ENCODE data around the gene HSPB8.

Gene HSPB8, protein sequence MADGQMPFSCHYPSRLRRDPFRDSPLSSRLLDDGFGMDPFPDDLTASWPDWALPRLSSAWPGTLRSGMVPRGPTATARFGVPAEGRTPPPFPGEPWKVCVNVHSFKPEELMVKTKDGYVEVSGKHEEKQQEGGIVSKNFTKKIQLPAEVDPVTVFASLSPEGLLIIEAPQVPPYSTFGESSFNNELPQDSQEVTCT

DNA sequence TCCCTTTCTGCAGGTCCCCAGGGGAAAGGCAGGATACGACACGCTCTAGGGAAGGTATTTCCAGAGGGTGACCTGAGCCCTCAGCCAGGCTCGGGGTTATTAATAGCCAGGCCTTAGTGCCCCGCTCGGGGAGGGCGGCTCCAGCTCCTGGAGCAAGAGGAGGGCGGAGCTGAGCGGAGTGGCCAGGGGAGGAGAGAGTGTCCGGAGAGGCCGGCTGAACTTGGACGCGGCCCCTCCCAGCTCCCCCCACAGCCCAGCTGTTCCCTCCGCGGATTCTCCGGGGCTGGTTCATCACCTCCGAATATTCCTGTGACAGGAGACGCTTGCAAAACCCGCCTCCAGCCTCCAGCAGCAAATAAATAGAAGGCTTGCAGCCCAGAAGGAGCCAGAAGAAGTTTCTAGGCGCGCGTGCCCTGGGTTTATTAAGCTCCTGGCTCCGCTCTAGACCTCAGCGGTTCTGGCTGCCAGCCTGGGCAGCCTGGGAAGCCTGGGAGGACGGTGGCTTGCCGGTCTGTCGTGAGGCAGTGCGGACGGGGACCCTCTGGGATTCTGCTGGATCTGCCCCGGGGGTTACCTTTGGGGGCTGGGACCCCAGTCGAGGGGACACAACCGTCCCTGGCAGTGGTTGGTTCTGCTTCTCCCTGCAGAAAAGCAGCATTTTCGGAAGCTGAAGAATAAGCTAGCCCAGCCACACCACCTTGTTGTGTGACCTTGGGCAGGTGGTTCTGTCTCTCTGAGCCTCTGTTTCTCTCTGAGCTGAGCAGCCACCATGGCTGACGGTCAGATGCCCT lies at the start of gene HSPB8:
Gene HSPB8, plus strand, starts transcription at position 388 of the 791 bp plus-strand sequence. Its CDS starts 382 bp downstream, at position 770.
- FAIRE-seq: no peak
- no peak for DNase-seq (ENCODE audit: insufficient read length, low spot score)

DNA sequence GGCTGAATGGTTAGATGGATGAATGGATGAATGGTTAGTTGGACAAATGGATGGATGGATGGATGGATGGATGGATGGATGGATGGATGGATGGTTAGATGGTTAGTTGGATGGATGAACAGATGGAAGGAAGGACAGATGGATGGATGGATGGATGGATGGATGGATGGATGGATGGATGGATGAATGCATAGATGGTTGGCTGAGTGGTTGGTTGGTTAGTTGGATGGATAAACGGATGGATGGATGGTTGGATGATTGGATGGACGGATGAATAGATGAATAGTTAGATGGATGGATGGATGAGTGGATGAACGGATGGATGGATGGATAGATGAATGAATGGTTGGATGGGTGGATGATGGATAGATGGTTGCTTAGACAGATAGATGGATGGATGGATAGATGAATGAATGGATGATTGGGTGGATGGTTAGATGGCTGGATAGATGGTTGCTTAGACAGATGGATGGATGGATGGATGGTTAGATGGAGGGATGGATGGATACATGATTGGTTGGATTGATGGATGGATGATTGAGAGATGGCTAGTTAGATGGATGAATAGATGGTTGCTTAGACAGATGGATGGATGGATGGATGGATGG lies 48.8 kb upstream of the HSPB8 start:
- FAIRE-seq (no peak), DNase-seq (ENCODE audit: insufficient read length, low spot score) (no peak)

DNA sequence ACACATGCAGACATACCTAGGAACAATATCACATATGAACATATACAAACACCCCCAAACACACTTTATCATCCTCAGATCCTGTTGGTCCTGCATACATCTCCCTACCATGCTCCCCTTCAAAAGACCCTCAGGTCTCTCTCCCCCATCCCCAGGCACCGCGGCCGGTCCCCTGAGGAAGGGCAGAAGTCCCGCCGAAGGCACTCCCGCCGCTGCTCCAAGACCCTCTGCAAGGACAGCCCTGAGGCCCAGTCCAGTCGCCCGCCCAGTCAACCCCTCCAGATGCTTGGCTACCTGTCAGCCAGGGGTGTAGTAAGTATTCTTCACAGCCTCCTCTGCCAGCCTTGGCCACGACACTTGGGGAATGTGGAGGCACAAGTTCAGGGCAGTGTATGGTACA lies 48.2 kb upstream of the HSPB8 start:
- FAIRE-seq: no peak
- DNase-seq (ENCODE audit: insufficient read length, low spot score): no peak

DNA sequence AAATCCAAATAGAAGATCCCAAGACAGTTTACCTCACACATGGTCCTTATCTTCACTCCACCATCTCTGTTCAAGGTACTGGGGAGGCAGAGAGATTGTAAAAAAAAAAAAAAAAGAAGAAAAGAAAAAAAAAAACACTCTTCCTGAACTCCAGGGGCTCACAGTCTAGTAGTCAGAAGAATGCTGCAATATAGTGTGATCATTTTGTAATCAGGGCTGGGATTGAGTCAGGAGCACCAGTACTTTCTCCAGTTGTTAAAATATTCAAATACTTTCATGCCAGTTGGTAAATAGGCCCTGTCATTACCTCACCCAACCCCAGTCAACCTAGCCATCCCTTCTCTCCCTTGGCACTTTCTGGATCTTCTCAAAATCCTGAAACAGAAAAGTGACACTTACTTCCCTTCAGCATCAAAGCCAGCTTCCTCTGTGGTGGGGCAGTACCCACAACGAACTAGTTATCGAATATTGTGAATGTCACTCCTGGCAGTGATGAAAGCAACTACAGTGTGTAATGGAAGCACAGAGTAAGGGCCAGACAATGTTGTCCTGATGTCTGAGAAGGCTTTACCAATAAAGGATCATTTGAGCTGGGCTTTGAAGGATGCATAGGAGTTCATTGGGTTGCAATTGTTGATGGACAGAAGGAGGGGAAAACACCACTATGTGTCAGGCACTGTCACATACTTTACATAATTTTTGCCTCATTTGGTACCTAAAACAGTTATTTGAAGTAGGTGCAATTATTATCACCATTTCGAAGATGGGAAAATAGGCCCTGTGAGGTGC lies 44.3 kb upstream of the HSPB8 start:
- FAIRE-seq (no peak), DNase-seq (ENCODE audit: insufficient read length, low spot score) (no peak)

DNA sequence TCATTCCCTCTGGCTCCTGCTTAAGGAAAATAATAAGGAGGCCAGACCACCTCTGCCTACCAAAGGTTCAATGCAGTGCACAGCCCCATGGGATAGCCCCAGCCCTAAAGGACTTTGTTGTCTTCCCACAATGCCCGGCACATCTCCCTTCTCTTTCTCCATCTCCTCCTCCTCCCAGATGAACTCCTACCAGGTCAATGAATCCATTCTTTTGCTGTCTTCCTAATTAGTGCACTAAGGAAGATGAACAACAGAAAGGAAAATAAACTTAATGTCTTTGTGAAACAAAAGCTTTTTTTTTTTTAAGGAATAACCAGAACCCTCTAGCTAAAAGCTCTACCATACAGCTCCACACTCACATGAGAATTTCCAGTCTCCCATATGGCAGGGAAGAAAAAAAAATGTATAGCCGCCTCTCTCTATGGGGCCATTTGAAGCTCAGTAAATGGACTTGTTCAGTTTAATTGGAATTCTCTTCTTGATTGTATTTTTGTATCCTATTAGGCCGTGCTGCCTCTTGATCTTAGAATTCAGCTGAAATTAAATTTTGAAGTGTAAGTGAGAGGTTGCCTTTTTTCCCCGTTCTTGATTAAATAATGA lies 41.8 kb upstream of the HSPB8 start:
- DNase-seq (ENCODE audit: insufficient read length, low spot score) (no peak), FAIRE-seq (no peak)

DNA sequence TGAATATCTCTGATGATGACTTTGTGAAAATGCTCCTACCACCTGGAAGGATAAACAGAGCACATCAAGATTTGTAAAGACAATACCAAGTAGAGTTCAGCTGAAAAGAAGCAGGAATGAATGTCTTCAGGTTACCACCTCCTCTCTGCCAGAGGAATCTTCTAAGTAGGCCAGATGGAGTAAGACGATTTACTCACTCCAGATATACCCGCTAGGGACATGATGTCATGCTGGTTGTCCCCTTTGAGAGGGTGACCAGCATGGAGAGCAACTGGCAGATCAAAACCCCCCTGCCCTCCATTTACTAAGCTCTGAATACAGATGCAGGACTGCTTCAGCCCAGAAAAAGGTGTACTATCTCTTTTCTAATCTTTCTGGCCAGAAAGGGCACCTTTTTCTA lies 39.3 kb upstream of the HSPB8 start:
- FAIRE-seq (no peak), DNase-seq (ENCODE audit: insufficient read length, low spot score) (no peak)

DNA sequence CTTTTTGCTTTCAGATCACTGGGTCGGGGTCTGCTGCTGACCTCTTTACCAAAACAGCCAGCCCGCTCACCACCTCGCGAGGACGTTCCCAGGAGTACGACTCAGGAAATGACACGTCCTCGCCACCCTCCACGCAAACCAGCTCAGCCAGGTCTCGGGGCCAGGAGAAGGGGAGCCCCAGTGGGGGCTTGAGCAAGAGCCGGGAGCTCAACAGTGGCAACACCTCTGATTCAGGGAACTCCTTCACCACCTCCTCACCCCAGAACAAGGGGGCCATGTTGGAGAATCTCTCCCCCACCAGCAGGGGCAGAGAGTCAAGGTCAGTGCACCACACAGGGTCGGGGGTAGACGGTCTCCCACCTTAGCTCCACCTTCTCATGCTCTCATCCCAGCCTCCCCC lies 33.4 kb upstream of the HSPB8 start:
- FAIRE-seq (no peak), DNase-seq (ENCODE audit: insufficient read length, low spot score) (no peak)

DNA sequence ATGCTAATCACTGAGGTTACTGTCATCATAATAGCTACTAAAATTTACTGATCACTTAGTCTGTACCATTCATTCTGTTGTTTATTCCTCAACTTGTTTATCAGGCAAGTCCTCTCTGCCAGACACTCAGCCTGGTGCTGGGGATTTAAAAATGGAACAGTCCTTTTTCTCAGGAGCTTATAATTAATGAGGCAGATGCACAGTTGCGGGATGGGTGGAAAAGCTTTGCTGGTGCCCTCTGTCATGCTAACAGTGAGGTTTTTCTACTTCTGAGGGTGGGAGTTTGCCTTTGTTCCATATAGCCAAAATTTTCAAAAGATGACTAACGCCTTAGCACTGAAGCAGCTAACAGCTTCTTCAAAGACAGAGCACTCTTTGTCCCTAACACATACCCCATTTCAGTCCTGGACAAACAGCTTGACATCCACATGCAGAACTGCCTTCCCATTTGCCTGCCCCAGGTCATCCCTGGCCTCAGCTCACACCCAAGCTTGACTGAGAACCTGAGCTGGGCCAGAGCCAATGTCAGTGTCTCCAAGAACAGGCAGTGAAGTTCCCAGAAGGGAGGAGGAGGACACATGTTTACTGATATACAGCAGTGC lies 30.8 kb upstream of the HSPB8 start:
- no peak for FAIRE-seq
- DNase-seq (ENCODE audit: insufficient read length, low spot score): no peak

DNA sequence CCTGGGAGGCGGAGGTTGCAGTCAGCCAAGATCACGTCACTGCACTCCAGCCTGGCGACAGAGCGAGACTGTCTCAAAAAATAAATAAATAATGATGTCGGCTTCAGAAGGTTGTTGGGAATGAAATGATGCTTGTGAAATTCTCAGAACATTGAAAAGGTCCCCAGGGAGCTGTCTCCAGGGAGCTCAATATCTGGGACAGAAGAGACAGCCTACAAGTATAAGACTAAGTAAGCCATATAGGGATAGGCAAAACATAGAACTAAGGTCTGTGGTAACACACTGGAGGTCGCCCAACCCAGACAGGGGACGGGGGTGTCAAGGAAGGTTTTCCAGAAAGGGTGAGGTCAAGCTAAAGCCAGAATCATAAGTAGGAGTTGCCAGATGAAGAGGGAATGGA lies 29.5 kb upstream of the HSPB8 start:
- DNase-seq (ENCODE audit: insufficient read length, low spot score) (no peak), FAIRE-seq (no peak)

DNA sequence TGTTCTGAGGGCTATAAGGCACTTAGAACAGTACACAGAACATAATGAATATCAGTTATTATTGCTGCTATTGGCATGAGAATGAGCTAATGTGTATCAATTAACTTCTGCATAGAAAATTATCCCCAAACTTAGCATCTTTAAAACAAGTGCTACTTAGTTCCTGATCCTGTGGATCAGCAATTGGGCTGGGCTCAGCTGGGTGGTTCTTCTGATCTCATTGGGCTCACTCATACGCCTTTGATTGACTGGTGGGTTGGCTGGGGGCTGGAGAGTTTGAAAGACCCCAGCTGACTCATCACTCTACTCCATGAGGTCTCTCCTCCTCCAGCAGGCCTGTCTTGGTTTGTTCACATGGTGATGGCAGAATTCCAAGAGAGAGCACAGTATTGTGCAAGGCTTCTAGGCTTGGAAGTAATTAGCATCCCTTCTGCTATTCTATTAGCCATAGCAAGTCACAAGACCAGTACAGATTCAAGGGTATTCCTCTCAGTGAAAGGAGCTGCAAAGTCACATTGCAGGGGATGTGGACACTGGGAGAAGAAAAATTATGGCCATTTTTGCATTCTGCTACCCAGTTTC lies 27.2 kb upstream of the HSPB8 start:
- FAIRE-seq: no peak
- DNase-seq (ENCODE audit: insufficient read length, low spot score): no peak

DNA sequence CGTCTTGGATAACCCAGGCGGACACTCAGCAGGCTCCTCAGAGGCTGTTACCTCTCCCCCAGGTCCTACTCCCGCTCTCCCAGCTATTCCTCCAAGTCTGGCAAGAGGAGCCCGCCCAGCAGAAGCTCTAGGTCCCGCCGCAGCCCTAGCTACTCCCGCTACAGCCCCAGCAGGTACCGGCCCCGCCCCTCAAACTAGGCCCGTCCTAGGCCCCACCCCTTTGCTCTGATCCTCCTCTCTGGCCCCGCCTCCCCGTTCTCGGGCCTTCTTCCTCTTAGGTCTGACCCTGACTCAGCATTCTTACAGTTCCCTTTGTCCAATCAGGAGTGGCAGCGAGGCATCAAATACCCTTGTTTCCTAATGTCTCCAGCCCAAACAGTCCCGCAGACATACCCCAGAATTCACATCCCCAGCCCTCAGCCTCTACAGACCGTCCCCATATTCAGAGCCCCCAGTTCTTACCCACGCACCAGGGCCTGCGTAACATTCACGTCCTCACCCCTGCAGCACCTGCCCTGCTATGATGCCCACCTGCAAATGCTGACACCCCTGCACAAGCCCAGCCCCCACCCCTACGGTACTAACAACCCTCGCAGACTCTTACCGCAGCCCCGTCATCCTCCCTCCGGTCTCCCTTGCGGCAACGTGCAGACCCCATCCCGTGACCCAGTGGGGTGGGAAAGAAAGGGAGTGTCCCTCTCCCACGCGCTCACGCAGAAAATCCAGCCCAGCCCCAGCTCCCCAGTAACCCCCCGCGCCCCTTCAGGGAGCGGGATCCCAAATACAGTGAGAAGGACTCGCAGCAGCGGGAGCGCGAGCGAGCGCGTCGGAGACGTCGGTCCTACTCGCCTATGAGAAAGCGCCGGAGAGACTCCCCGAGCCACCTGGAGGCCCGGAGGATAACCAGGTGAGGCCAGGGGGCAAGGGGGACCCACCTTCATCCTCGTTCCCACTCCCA lies 25.0 kb upstream of the HSPB8 start:
- DNase-seq (ENCODE audit: insufficient read length, low spot score) (no peak), FAIRE-seq (no peak)

DNA sequence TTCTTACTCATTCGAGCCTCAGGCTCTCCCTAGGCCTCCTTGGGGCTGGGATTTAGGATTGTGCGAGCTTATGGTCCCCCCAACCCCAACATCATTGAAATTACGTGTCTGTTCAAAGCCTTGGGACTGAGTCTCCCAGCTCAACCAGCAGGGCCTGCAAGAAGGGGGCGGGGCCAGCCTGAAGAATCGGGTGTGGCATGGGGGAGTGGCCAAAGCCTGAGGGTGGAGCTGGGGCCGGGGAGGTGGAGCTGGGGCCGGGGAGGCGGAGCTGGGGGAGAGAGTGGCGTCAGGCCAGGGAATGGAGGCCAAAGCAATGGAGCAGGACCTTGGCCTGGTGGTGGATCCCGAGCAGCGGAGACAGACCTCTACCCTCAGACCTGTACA lies 24.3 kb upstream of the HSPB8 start:
- DNase-seq (ENCODE audit: insufficient read length, low spot score): no peak

DNA sequence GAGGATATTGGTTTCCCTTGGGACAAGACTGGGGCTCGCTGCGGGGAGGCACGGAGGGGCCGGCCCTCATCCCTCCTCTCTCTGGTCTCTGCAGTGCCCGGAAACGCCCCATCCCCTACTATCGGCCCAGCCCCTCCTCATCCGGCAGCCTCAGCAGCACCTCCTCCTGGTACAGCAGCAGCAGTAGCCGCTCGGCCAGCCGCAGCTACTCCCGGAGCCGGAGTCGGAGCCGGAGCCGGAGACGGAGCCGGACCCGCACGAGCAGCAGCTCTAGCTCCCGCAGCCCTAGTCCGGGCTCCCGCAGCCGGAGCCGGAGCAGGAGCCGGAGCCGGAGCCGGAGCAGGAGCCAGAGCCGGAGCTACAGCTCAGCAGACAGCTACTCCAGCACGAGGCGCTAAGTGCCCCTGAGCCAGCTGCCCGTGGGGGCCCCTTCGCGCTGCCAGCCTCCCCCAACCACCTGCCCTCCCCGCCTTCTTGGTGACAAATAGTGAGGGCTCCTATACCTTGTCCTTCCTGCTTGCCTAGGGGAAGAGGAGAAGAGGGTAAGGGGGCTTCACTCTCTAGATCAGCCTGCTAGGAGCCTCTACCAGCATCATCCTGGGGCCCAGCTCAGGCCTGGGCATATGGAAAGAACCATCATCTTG lies 22.2 kb upstream of the HSPB8 start:
- FAIRE-seq (no peak), DNase-seq (ENCODE audit: insufficient read length, low spot score) (no peak)

More for the DNA sequence above, 24.3 kb upstream of the HSPB8 start:
- FAIRE-seq: no peak

DNA sequence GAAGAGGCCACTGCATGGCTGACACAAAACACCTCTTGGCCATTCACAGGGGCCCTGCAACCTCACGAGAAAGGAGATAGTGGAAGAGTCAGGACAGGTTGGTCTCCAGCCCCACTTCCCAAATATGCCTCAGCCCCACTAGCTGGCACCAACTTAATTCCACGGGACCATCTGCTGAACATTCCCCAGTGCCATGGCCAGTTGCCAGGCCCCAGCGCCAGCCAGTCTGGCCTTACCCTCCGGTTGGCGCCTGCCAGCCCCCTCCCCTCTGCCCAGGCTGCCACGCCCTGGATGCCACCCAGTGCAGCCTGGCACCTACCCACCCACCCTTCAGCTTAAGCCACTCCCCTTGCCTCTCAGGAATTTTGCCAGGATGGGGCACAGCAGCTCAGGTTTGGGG lies 21.2 kb upstream of the HSPB8 start:
- no peak for DNase-seq (ENCODE audit: insufficient read length, low spot score)
- no peak for FAIRE-seq

DNA sequence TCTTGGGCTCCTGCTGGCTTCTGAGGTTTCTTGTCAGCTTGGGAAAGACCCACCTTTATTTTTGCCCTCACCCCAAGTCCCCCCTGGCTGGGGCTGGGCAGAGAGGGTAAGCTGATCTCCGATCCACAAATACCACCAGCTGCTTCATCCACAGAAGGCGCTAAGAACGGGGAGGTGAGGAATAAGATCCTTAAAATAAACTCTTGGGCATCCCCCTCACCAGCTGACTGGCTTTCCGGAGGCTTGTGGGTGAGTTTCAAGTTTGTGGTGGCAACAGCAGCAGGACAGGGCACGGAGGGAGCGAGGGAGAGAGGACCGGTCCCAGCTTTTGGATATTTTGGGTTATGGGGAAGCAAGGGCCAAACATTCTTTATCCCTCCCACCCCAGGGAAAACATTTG lies 20.8 kb upstream of the HSPB8 start:
- FAIRE-seq (no peak), DNase-seq (ENCODE audit: insufficient read length, low spot score) (no peak)

DNA sequence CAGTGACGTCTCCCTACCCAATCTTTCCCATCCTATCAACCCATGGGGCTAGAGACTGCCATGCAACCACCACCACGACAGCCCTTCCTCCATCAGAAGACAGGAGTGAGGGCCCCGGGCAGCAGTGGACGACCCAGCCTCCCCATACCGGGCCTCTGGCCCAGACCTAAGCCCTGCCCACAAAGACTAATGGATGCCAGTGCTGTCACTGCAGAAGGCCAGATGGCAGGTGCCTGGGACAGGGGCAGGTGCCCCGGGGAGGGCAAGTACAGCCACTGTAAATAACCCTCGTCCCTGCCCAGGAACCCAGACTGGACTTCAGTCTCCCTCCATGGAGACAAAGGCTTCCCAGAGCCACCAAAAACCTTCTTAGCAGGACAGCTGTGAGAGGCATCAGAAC lies 20.3 kb upstream of the HSPB8 start:
- no peak for FAIRE-seq
- no peak for DNase-seq (ENCODE audit: insufficient read length, low spot score)

DNA sequence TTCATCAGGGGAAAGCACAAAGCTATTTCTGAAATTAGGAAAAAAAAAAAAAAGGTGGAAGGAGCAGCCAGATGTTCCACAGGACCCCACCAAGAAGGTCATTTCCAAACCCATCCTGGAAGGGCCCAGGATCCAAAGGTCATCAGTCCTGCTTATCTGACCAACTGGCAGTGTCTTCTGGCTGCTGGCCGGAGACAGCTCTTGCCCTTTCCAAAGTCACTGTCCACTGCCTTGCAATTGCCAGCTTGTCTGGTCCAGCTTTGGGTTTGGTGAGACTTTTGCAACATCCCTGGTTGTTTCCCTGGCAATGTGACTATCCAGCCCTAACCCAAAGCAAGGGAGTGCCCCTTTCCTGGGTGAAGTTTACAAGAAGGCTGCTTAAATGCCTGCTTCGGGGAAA lies 18.9 kb upstream of the HSPB8 start:
- FAIRE-seq (no peak), DNase-seq (ENCODE audit: insufficient read length, low spot score) (no peak)

DNA sequence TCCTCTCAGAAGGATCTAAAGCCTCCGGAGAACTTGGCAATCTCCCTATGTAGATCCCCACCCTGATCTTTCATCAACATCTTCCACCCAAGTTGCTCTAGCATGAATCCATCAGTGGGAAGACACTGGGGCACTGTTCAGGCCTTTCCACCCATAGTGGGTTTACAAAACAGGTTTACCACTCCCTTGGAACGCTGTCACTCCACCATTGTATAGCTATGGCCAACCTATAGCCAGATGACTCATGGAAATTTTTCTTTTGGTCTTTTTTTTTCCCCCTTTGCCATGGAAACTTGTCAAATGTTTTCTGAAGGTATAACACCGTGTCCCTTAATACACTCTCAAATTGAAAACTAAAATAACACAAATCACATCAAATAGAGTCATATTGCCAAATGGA lies 10.8 kb upstream of the HSPB8 start:
- FAIRE-seq (no peak), DNase-seq (ENCODE audit: insufficient read length, low spot score) (no peak)

DNA sequence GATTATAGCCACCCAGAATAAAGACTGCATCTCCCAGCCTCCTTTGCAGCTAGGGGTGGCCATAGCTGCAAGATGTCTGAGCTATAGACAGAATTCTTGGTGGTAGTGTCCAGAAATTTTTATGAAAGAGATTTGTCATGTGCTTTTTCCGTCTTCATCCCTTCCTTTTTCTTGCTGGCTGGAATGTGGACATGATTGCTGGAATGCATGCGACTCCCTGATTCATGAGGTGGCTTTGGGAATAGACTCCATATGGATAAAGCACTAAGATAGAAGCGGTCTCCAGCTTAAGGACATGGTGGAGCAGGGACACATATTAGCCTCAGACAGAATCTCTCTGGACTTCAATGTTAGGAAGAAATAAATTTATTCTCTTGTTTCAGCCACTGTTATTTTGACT lies 10.0 kb upstream of the HSPB8 start:
- FAIRE-seq (no peak), DNase-seq (ENCODE audit: insufficient read length, low spot score) (no peak)
